ENCODE measurements around the gene NDUFB11.
"Not testable (repeated sequence)": the region's sequence is repeated elsewhere in the genome, so short reads cannot be mapped to it uniquely, and the experiment has no call there.

The NDUFB11 gene

GRCh38 chrX:47146936-47147859, 2.7 kb upstream of the NDUFB11 start:
- DNase-seq (ENCODE audit: low spot score), result no peak

GRCh38 chrX:47146121-47146935, 1.8 kb upstream of the NDUFB11 start:
- no peak for DNase-seq (ENCODE audit: low spot score)

GRCh38 chrX:47145395-47146120, 1.1 kb upstream of the NDUFB11 start:
- DNase-seq (ENCODE audit: low spot score), result no peak

GRCh38 chrX:47143894-47144625, 442 bp downstream of the NDUFB11 start:
- no peak for DNase-seq (ENCODE audit: low spot score)

GRCh38 chrX:47138171-47138570, 6.3 kb downstream of the NDUFB11 start:
- no peak for DNase-seq (ENCODE audit: low spot score)

- DNase-seq (ENCODE audit: low spot score), result not testable (repeated sequence)
Observed at GRCh38 chrX:47135650-47136049, 8.9 kb downstream of the NDUFB11 start.

- DNase-seq (ENCODE audit: low spot score), result no peak
Observed at GRCh38 chrX:47133493-47133892, 11.0 kb downstream of the NDUFB11 start.

- DNase-seq (ENCODE audit: low spot score), result no peak
Observed at GRCh38 chrX:47129899-47130358, 14.6 kb downstream of the NDUFB11 start.

GRCh38 chrX:47129157-47129898, 15.2 kb downstream of the NDUFB11 start:
- DNase-seq (ENCODE audit: low spot score), result peak; percentile 96

GRCh38 chrX:47124466-47124865, 20.0 kb downstream of the NDUFB11 start:
- not testable (repeated sequence) for DNase-seq (ENCODE audit: low spot score)

GRCh38 chrX:47116551-47117110, 27.9 kb downstream of the NDUFB11 start:
- DNase-seq (ENCODE audit: low spot score), result not testable (repeated sequence)

GRCh38 chrX:47112316-47112954, 32.1 kb downstream of the NDUFB11 start:
- no peak for DNase-seq (ENCODE audit: low spot score)

- not testable (repeated sequence) for DNase-seq (ENCODE audit: low spot score)
Observed at GRCh38 chrX:47110936-47111615, 33.4 kb downstream of the NDUFB11 start.

- no peak for DNase-seq (ENCODE audit: low spot score)
Observed at GRCh38 chrX:47101206-47101605, 43.3 kb downstream of the NDUFB11 start.

GRCh38 chrX:47098338-47099094, 46.0 kb downstream of the NDUFB11 start:
- DNase-seq (ENCODE audit: low spot score), result no peak

- peak; percentile 49 for DNase-seq (ENCODE audit: low spot score)
Observed at GRCh38 chrX:47097018-47097417, 47.5 kb downstream of the NDUFB11 start.

GRCh38 chrX:47093860-47094259, 50.6 kb downstream of the NDUFB11 start:
- no peak for DNase-seq (ENCODE audit: low spot score)

- peak; percentile 30 for DNase-seq (ENCODE audit: low spot score)
Observed at GRCh38 chrX:47093248-47093647, 51.3 kb downstream of the NDUFB11 start.
